SU-DHL-6 (cell line): ENCODE data around the gene AGO3.

Source experiments
- EZH2phosphoT487 ChIP-seq: fragments of 200-600 bp; sonication (generic), shearing (Covaris generic); conservative IDR thresholded peaks from 2 replicates; pipeline ENCODE4 v1.6.1; 2018; ENCODE audit warnings: mild to moderate bottlenecking, antibody characterized with exemption, low read length, moderate library complexity, mixed read lengths
- TF ChIP-seq, protein P1 (sequence below): fragments of 200-600 bp; sonication (generic); IDR thresholded peaks from one replicate; pipeline ENCODE4 v1.5.1; 2017; ENCODE audit warnings: antibody characterized with exemption, mild to moderate bottlenecking, low read length, moderate library complexity; ENCODE audit not compliant: insufficient read depth, poor library complexity, severe bottlenecking

- TF ChIP-seq, protein P1, sequence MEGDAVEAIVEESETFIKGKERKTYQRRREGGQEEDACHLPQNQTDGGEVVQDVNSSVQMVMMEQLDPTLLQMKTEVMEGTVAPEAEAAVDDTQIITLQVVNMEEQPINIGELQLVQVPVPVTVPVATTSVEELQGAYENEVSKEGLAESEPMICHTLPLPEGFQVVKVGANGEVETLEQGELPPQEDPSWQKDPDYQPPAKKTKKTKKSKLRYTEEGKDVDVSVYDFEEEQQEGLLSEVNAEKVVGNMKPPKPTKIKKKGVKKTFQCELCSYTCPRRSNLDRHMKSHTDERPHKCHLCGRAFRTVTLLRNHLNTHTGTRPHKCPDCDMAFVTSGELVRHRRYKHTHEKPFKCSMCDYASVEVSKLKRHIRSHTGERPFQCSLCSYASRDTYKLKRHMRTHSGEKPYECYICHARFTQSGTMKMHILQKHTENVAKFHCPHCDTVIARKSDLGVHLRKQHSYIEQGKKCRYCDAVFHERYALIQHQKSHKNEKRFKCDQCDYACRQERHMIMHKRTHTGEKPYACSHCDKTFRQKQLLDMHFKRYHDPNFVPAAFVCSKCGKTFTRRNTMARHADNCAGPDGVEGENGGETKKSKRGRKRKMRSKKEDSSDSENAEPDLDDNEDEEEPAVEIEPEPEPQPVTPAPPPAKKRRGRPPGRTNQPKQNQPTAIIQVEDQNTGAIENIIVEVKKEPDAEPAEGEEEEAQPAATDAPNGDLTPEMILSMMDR: no peak
- TF ChIP-seq EZH2phosphoT487: no peak
These were observed 153.7 kb downstream of the AGO3 start for GRCh38 chr1:36084497-36085115.
